Gastroesophageal sphincter (tissue), 3 donors: ENCODE measurements around the gene DNAH11.

ENCODE experiments used
- CTCF ChIP-seq, 4 experiments: fragments of 200-600 bp in 2 of 4; fragments of 450-650 bp in 2 of 4; sonication (generic) in 1 of 4; IDR thresholded peaks; one replicate each; pipeline ENCODE4 v1.5.1; 2017 to 2019; ENCODE audit warnings: antibody characterized with exemption in 4 of 4, mild to moderate bottlenecking in 2 of 4, moderate library complexity in 2 of 4
- POLR2AphosphoS5 ChIP-seq: sonication (generic); formaldehyde crosslinking; IDR thresholded peaks from one replicate; pipeline ENCODE4 v1.6.1; 2017; ENCODE audit warnings: antibody characterized with exemption

GRCh38 chr7:21784989-21785388, 242.2 kb downstream of the DNAH11 start:
- TF ChIP-seq CTCF (IDR thresholded peaks at IDR 0.05), result no peak
- TF ChIP-seq POLR2AphosphoS5, result no peak
